Ovary (tissue), 9 donors: ENCODE data around the gene HDGF. TPM values are rescaled to one million over a fixed set of nuclear protein-coding genes. Genes with fewer than 3 reads are reported as not detected.
A peak's percentile ranks its signal among the peaks of the same experiment; 100 is the strongest.

ENCODE experiments used
- DNase-seq, 5 donors: peaks; one replicate each; pipeline ENCODE4 v3.0.0-alpha.2; 2019 to 2020
- H3K27ac ChIP-seq, 2 donors: fragments of 200-600 bp; one replicate each; pipeline versions ENCODE4 v1.5.1 to v1.8.0; 2019 to 2022
- H3K27me3 ChIP-seq: fragments of 200-600 bp; one replicate; pipeline ENCODE4 v1.8.0; 2022
- H3K36me3 ChIP-seq: fragments of 200-600 bp; sonication (generic); one replicate; pipeline ENCODE4 v1.5.1; 2019
- H3K4me1 ChIP-seq: one replicate; pipeline ENCODE4 v1.8.1; 2013; ENCODE audit warnings: mild to moderate bottlenecking, moderate library complexity; ENCODE audit not compliant: insufficient read depth
- H3K4me3 ChIP-seq: fragments of 200-600 bp; sonication (generic); one replicate; pipeline ENCODE4 v1.5.1; 2017
- H3K9me3 ChIP-seq, 2 donors: fragments of 200-600 bp in 1 of 2; sonication (generic) in 1 of 2; one replicate each; pipeline versions ENCODE4 v1.5.1 to v1.8.1; 2013 to 2019; ENCODE audit warnings: mild to moderate bottlenecking in 1 of 2, moderate library complexity in 1 of 2
- CTCF ChIP-seq, 3 donors: fragments of 450-650 bp in 2 of 3; fragments of 200-600 bp in 1 of 3; IDR thresholded peaks; one replicate each; pipeline versions ENCODE4 v1.5.1 to v1.8.0; 2016 to 2022; ENCODE audit warnings: antibody characterized with exemption in 3 of 3, mild to moderate bottlenecking in 1 of 3
- EP300 ChIP-seq: sonication (generic); formaldehyde crosslinking; IDR thresholded peaks from one replicate; pipeline ENCODE4 v1.6.1; 2017; ENCODE audit warnings: antibody characterized with exemption
- POLR2A ChIP-seq: fragments of 450-650 bp; IDR thresholded peaks from one replicate; pipeline ENCODE4 v1.6.1; 2017; ENCODE audit warnings: antibody characterized with exemption, mild to moderate bottlenecking, moderate library complexity
- WGBS, 3 donors: extraction: QIAGEN DNeasy Blood & Tissue Kit in 1 of 3; methylation state at CpG; one replicate each; pipeline versions ENCODE4 v1.1.5 to v1.1.7; 2013 to 2017; 5-methylcytosine and 5-hydroxymethylcytosine counted together
- intact Hi-C, 4 donors: fragments of 100-400 bp; cut with DNase I; formaldehyde crosslinking; loops; one replicate each; pipeline versions ENCODE4 v1.11.0 to v1.15.1; 2022 to 2023
- polyA plus RNA-seq, 2 donors: library from polyadenylated mRNA; stranded (reverse); fragments of 200-250 nt in 1 of 2; fragments of 350-450 nt in 1 of 2; fragmentation: Illumina TruSeq in 1 of 2; extraction: RNeasy Lipid Tissue Mini Kit (QIAGEN cat#74804) in 1 of 2; gene quantifications; one replicate each; pipeline ENCODE4 v1.2.3, GENCODE V29; 2013 to 2014
- total RNA-seq, 7 donors: library from RNA; depleted of rRNA in 2 of 7; stranded (reverse); fragments of >200 nt in 2 of 7; fragmentation: NEBNext Ultra II Directional in 3 of 7; extraction: Animal tissue kit (Norgen Biotek cat#: 25700) in 3 of 7; gene quantifications; one replicate each; pipeline versions ENCODE4 v1.1.0 to v1.2.4, GENCODE V29; 2016 to 2023
- donor health status: DM: no; HTN: no; CAD: no; lungs with moderate emphysema.
- donor health status: DM: no; HTN: no; CAD: no.
- donor health status: Bipolar disorder and iron deficiency.
- donor health status: DM: yes; HTN: yes; CAD: no.
- donor health status: DM: no; HTN: no; CAD: no.
- donor health status: DM: yes; HTN: yes; CAD: no.

Gene HDGF
- total and polyA plus RNA-seq, 9 donors: 81.1 to 184 (median 146) TPM

GRCh38 chr1:156756355-156756754 lies 4.9 kb upstream of the HDGF start:
- H3K27ac ChIP-seq: no peak overlapping the region
- H3K4me3 ChIP-seq: no peak overlapping the region
- intact Hi-C loops: no loop called here
- TF ChIP-seq POLR2A: no peak
- TF ChIP-seq EP300: no peak
- no peaks in the 10 kb centered on the region for H3K36me3 ChIP-seq
- no peaks in the 10 kb centered on the region for H3K9me3 ChIP-seq
- DNase-seq: no peak
- H3K27me3 ChIP-seq: no peaks in the 10 kb centered on the region
- H3K4me1 ChIP-seq: peaks cover 3% of the 10 kb centered on the region
- 78 to 94% (median 88%) methylated on average over 1 of the region's 1 CpG for WGBS, 3 donors

GRCh38 chr1:156755527-156755950 lies 4.1 kb upstream of the HDGF start:
- Histone ChIP-seq H3K9me3 (no peaks in the 10 kb centered on the region), H3K27ac (no peak overlapping the region), H3K4me1 (peaks cover 3% of the 10 kb centered on the region), H3K27me3 (no peaks in the 10 kb centered on the region), H3K36me3 (no peaks in the 10 kb centered on the region), H3K4me3 (no peak overlapping the region)
- intact Hi-C loops: no loop called here
- DNase-seq: no peak
- WGBS, 3 donors: 64 to 71% (median 67%) methylated on average over 5 of the region's 5 CpGs
- TF ChIP-seq EP300: no peak
- no peak for TF ChIP-seq CTCF (IDR thresholded peaks at IDR 0.05)
- TF ChIP-seq POLR2A: no peak

GRCh38 chr1:156754219-156754618 lies 2.7 kb upstream of the HDGF start:
- Histone ChIP-seq H3K9me3 (no peaks in the 10 kb centered on the region), H3K4me1 (peaks cover 8% of the 10 kb centered on the region), H3K27me3 (no peaks in the 10 kb centered on the region), H3K27ac (no peak overlapping the region), H3K36me3 (no peaks in the 10 kb centered on the region), H3K4me3 (no peak overlapping the region)
- intact Hi-C loops: no loop called here
- TF ChIP-seq POLR2A (no peak), EP300 (no peak), CTCF (IDR thresholded peaks at IDR 0.05) (no peak)
- 75 to 77% (median 76%) methylated on average over 8 of the region's 8 CpGs for WGBS, 3 donors
- peak in 1 of 5 donors; percentile 13 for DNase-seq

GRCh38 chr1:156752843-156753482 lies 1.5 kb upstream of the HDGF start:
- 17 to 24% (median 22%) methylated on average over 1 of the region's 1 CpG for WGBS, 3 donors
- no peak for TF ChIP-seq EP300
- TF ChIP-seq CTCF (IDR thresholded peaks at IDR 0.05): no peak
- no peak for TF ChIP-seq POLR2A
- no peaks in the 10 kb centered on the region for H3K36me3 ChIP-seq
- no peak overlapping the region for H3K27ac ChIP-seq
- intact Hi-C loops: no loop called here
- H3K9me3 ChIP-seq: no peaks in the 10 kb centered on the region
- peaks cover 16% of the 10 kb centered on the region for H3K4me1 ChIP-seq
- no peaks in the 10 kb centered on the region for H3K27me3 ChIP-seq
- H3K4me3 ChIP-seq: no peak overlapping the region
- DNase-seq: peak in 1 of 5 donors; percentile 25

GRCh38 chr1:156751757-156752481 lies 444 bp upstream of the HDGF start:
- peaks cover 22% of the 10 kb centered on the region for H3K4me1 ChIP-seq

More at GRCh38 chr1:156751757-156752481, 444 bp upstream of the HDGF start:
- intact Hi-C loops: no loop called here
- Histone ChIP-seq H3K9me3 (no peaks in the 10 kb centered on the region), H3K27ac (peak overlapping the region; percentile 82 to 93), H3K4me3 (peak overlapping the region; percentile 66), H3K27me3 (no peaks in the 10 kb centered on the region), H3K36me3 (no peaks in the 10 kb centered on the region)
- TF ChIP-seq EP300 (no peak), CTCF (IDR thresholded peaks at IDR 0.05) (peak in 2 of 3 donors; percentile 9 to 27)
- 0% methylated on average over 49 to 67 of the region's 68 CpGs for whole genome bisulfite sequencing, 3 donors
- peak; percentile 97 to 98 (median 97) for DNase-seq
